ENCODE measurements around the gene SMCP. TPM values are rescaled to one million over a fixed set of nuclear protein-coding genes. Genes with fewer than 3 reads are reported as not detected.

SMCP gene
- total RNA-seq, 1 experiment from 2014 or later: not detected

GRCh38 chr1:152909206-152909605 is 31.1 kb downstream of the SMCP start:
- Histone ChIP-seq H2AFZ (ENCODE audit: low read depth, low read length, poor library complexity, severe bottlenecking) (no peak overlapping the region), H3K27me3 (ENCODE audit: insufficient read depth, low read length) (peaks cover 46% of the 10 kb centered on the region), H3K36me3 (ENCODE audit: control insufficient read depth in 1 of 2, insufficient read depth in 2 of 2, low read length in 2 of 2) (no peaks in the 10 kb centered on the region), H3K9me2 (ENCODE audit: insufficient read depth) (no peaks in the 10 kb centered on the region), H4K20me1 (ENCODE audit: insufficient read depth) (no peaks in the 10 kb centered on the region), H3K4me2 (ENCODE audit: low read length) (no peak overlapping the region), H3K27ac (ENCODE audit: low read depth, low read length) (no peak overlapping the region), H3K4me3 (replicated peaks in 1 of 2; ENCODE audit: low read depth in 1 of 2, low read length in 2 of 2) (no peak overlapping the region), H3K9ac (ENCODE audit: low read length) (no peak overlapping the region), H3K4me1 (ENCODE audit: control insufficient read depth in 1 of 2, insufficient read depth in 2 of 2, low read length in 2 of 2) (peaks cover 0 to 25% of the 10 kb centered on the region in 2 experiments; a peak in 1 of 4 replicates), H3K79me2 (ENCODE audit: insufficient read depth, low read length) (no peaks in the 10 kb centered on the region), H3K9me3 (ENCODE audit: control insufficient read depth in 1 of 2, insufficient read depth in 1 of 2, low read depth in 1 of 2, low read length in 2 of 2) (no peaks in the 10 kb centered on the region)
- ATAC-seq: no peak
- no peak for DNase-seq (ENCODE audit: low read depth, low spot score)
- CTCF ChIA-PET: no interaction called here
- no TSS peak for BruUV-seq (replicated peaks)
- TF ChIP-seq EZH2 (IDR thresholded peaks at IDR 0.05) (no peak), SRF (IDR thresholded peaks at IDR 0.05; ENCODE audit: low read depth) (no peak), RAD21 (IDR thresholded peaks at IDR 0.05; ENCODE audit: low read depth) (no peak), CTCF (IDR thresholded peaks at IDR 0.05 in 2 of 3, conservative IDR thresholded peaks at IDR 0.05 in 1 of 3; ENCODE audit: borderline replicate concordance in 1 of 3, insufficient read depth in 1 of 3, low read depth in 2 of 3, low read length in 2 of 3) (no peak), JUND (IDR thresholded peaks at IDR 0.05) (no peak), SP1 (IDR thresholded peaks at IDR 0.05; ENCODE audit: low read depth) (no peak), MAX (IDR thresholded peaks at IDR 0.05) (no peak), CEBPB (IDR thresholded peaks at IDR 0.05; ENCODE audit: low read depth) (no peak), TCF7L2 (IDR thresholded peaks at IDR 0.05; ENCODE audit: borderline replicate concordance, extremely low read depth, insufficient read depth, insufficient read length) (no peak), EGR1 (IDR thresholded peaks at IDR 0.05; ENCODE audit: low read depth) (no peak), YY1 (IDR thresholded peaks at IDR 0.05; ENCODE audit: extremely low read depth, insufficient replicate concordance, low read depth, low read length) (no peak), ZNF274 (IDR thresholded peaks at IDR 0.05; ENCODE audit: low read depth, low read length) (no peak), EZH2phosphoT487 (IDR thresholded peaks at IDR 0.05; ENCODE audit: borderline replicate concordance) (no peak), POLR2AphosphoS5 (IDR thresholded peaks at IDR 0.05; ENCODE audit: low read depth, low read length) (no peak), ZFX (IDR thresholded peaks at IDR 0.05) (no peak), ELF1 (IDR thresholded peaks at IDR 0.05; ENCODE audit: borderline replicate concordance, low read depth) (no peak)
- TF ChIP-seq, protein P1, sequence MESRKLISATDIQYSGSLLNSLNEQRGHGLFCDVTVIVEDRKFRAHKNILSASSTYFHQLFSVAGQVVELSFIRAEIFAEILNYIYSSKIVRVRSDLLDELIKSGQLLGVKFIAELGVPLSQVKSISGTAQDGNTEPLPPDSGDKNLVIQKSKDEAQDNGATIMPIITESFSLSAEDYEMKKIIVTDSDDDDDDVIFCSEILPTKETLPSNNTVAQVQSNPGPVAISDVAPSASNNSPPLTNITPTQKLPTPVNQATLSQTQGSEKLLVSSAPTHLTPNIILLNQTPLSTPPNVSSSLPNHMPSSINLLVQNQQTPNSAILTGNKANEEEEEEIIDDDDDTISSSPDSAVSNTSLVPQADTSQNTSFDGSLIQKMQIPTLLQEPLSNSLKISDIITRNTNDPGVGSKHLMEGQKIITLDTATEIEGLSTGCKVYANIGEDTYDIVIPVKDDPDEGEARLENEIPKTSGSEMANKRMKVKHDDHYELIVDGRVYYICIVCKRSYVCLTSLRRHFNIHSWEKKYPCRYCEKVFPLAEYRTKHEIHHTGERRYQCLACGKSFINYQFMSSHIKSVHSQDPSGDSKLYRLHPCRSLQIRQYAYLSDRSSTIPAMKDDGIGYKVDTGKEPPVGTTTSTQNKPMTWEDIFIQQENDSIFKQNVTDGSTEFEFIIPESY (IDR thresholded peaks at IDR 0.05; ENCODE audit: extremely low read depth, insufficient replicate concordance, low read length): no peak
- TF ChIP-seq, protein P2, sequence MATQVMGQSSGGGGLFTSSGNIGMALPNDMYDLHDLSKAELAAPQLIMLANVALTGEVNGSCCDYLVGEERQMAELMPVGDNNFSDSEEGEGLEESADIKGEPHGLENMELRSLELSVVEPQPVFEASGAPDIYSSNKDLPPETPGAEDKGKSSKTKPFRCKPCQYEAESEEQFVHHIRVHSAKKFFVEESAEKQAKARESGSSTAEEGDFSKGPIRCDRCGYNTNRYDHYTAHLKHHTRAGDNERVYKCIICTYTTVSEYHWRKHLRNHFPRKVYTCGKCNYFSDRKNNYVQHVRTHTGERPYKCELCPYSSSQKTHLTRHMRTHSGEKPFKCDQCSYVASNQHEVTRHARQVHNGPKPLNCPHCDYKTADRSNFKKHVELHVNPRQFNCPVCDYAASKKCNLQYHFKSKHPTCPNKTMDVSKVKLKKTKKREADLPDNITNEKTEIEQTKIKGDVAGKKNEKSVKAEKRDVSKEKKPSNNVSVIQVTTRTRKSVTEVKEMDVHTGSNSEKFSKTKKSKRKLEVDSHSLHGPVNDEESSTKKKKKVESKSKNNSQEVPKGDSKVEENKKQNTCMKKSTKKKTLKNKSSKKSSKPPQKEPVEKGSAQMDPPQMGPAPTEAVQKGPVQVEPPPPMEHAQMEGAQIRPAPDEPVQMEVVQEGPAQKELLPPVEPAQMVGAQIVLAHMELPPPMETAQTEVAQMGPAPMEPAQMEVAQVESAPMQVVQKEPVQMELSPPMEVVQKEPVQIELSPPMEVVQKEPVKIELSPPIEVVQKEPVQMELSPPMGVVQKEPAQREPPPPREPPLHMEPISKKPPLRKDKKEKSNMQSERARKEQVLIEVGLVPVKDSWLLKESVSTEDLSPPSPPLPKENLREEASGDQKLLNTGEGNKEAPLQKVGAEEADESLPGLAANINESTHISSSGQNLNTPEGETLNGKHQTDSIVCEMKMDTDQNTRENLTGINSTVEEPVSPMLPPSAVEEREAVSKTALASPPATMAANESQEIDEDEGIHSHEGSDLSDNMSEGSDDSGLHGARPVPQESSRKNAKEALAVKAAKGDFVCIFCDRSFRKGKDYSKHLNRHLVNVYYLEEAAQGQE (IDR thresholded peaks at IDR 0.05; ENCODE audit: low read depth): no peak
- TF ChIP-seq, protein P3, sequence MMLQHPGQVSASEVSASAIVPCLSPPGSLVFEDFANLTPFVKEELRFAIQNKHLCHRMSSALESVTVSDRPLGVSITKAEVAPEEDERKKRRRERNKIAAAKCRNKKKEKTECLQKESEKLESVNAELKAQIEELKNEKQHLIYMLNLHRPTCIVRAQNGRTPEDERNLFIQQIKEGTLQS (IDR thresholded peaks at IDR 0.05): no peak
- POLR2A ChIA-PET: no interaction called here
- RAD21 ChIA-PET (ENCODE audit: low non-redundant PET in 1 of 2, low total read pairs in 2 of 2, uncharacterized antibody in 2 of 2, unreplicated experiment in 2 of 2): no interaction called here
- intact Hi-C loops (cut with micrococcal nuclease): no loop called here

Data from HCT116 (cell line).